ENCODE measurements around the gene TCERG1L.

- TF ChIP-seq, protein P1, sequence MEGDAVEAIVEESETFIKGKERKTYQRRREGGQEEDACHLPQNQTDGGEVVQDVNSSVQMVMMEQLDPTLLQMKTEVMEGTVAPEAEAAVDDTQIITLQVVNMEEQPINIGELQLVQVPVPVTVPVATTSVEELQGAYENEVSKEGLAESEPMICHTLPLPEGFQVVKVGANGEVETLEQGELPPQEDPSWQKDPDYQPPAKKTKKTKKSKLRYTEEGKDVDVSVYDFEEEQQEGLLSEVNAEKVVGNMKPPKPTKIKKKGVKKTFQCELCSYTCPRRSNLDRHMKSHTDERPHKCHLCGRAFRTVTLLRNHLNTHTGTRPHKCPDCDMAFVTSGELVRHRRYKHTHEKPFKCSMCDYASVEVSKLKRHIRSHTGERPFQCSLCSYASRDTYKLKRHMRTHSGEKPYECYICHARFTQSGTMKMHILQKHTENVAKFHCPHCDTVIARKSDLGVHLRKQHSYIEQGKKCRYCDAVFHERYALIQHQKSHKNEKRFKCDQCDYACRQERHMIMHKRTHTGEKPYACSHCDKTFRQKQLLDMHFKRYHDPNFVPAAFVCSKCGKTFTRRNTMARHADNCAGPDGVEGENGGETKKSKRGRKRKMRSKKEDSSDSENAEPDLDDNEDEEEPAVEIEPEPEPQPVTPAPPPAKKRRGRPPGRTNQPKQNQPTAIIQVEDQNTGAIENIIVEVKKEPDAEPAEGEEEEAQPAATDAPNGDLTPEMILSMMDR (IDR thresholded peaks at IDR 0.05; ENCODE audit: insufficient read depth, low read length, poor library complexity, severe bottlenecking): no peak
- no peak for TF ChIP-seq EZH2phosphoT487 (conservative IDR thresholded peaks at IDR 0.05; ENCODE audit: low read length)
These were observed 123.0 kb downstream of the TCERG1L start for GRCh38 chr10:131188494-131188893.

All from SU-DHL-6 (cell line).